C4-2B (cell line): ENCODE data around the gene ARHGAP21.

Source experiments
- CTCF ChIP-seq: fragments of 450-650 bp; conservative IDR thresholded peaks from 2 replicates; pipeline ENCODE4 v1.5.1; 2017; ENCODE audit warnings: mild to moderate bottlenecking
- ZFX ChIP-seq: fragments of 450-650 bp; IDR thresholded peaks from 2 replicates; pipeline ENCODE4 v1.6.1; 2017

- TF ChIP-seq CTCF (no peak), ZFX (no peak)
These were observed 7.1 kb upstream of the ARHGAP21 start for GRCh38 chr10:24730811-24731210.
